ENCODE results near the gene SPEG.
A peak's percentile ranks its signal among the peaks of the same experiment; 100 is the strongest.

Gene SPEG

DNA sequence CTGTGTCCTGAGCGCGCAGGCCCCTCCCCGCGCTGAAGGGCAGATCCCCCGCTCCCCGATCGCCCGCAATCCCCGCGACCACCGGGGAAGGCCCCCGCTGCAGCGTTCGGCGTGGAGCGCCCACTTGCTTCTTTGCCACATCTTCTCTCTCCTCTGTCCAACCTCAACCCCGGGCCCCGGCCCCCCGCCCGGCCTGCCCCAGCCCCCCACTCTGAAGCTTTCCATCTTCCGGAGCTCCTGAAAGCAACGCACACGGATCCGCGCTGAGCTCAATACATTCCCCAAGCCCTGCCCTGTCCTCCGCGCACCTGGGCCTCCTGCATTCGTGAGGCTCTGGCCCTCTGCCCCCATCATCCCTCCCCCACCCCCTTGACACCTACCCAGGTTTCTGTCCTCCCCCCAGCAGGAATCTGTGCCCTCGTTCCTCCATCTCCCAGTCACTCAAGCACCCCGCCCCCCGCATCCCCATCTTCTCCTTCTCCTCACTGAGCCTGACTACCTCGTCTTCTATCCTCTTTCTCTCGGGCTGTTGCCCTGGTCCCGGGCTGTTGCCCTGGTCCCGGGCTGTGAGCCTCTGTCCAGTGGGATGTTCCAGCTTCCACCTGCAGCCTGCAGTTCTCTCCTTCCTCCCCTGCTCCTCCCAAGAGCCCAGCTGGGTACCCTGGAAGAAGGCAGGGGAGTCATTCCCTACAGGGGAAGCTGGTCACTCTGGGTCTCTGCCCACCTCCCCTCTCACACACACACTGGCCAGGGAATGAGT, 7.8 kb downstream of the SPEG start:
- DNase-seq = peak in 5 of 51 donors; percentile 9 to 58 (median 13)

DNA sequence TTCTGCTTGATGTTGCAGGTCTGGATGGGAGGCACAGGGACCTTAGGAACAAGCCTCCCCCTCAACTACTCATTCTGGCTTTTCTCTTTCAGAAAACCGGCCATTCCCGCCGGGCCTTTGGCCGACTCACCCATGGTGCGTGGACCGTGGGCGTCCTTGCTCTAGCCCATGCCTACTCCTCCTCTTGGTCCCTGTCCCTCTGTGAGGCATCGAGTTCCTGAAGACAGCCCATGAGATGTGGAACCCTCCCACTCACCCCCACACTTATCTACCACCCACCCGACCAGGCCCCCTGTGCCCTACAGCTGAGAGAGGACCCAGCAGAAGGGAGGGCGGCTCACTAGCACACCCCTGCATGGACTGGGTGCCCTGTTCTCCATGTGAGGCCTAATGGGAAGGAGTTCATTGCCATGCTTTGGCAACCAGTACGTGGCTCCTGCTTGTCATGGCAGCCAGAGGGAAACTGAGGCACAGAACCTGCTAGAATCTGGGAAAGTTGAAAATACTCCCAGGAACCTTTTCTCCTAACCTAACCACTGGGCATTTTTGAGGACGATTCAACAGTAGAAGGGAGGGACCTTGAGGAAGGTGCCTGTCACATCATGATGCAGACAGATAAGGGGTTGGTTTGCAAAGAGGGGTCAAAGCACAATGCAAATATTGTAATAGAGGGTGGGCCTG, 8.5 kb downstream of the SPEG start:
- no peak for DNase-seq

DNA sequence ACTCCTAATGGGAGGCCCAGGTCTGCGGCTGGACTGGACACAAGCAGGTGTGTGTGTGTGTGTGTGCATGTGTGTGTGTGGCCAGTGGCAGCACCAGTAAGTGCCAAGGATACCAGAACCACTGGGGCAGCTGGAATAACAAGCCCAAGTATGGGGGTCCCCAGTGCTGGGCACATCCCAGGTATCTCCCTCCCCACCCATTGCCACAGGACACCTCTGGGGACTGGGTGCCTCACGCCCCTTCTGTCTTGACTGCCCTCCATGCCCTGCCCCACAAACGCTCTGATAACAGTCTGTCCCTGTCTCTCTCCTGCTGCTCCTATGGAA, 9.0 kb downstream of the SPEG start:
- DNase-seq = no peak

DNA sequence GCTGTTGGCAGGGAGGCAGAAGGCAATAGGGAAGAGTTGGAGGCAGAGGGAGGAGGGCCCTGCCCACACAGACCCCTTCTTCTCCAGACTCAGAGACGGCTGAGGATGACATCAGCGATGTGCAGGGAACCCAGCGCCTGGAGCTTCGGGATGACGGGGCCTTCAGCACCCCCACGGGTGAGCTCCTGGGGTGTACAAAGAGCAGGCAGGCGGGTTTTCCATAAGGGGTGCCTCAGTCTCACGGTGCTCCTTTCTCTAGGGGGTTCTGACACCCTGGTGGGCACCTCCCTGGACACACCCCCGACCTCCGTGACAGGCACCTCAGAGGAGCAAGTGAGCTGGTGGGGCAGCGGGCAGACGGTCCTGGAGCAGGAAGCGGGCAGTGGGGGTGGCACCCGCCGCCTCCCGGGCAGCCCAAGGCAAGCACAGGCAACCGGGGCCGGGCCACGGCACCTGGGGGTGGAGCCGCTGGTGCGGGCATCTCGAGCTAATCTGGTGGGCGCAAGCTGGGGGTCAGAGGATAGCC, 10.0 kb downstream of the SPEG start:
- peak in 3 of 51 donors; percentile 35 to 49 (median 41) for DNase-seq

DNA sequence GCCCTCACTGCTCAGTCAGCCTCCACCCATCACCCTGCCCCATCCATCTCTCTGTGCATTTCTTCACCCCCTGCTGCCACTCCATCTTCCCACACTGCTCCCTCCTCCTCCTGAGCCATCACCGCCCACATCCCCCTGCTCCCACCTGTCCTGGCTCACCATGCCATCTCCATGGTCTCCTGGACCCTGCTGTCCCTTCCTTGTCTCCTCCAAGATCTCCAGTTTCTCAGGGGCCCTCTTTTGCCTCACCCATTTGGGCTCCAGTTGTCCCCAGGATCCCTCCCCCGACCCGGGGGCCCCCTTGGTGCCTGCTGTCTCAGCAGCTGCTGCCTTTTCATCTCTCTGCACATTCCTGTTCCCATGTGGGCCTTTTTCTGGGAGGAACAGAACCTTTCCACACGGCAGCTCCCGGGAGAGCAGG, 10.6 kb downstream of the SPEG start:
- DNase-seq = peak in 2 of 51 donors; percentile 9 to 29

DNA sequence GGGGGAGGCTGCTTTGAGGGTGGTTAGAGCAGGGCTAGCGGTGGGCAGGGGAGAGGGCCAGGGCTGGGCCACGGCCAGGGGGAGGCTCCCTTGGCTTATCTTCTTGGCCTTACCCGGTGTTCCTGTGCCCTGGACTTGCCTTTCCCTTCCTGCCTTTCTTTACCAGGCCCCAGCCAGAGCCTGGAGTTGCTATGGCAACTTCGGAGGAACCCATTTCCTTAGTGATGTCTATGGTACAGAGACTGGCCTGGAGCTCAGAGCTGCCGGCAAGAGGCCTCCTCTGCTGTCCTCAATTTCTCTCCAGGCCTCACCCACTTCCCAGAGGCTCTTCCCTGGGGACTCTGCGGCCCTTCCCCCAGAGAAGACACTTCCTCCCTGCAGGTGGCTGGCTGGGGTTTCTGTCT, 11.5 kb downstream of the SPEG start:
- peak in 22 of 51 donors; percentile 10 to 66 (median 33) for DNase-seq

DNA sequence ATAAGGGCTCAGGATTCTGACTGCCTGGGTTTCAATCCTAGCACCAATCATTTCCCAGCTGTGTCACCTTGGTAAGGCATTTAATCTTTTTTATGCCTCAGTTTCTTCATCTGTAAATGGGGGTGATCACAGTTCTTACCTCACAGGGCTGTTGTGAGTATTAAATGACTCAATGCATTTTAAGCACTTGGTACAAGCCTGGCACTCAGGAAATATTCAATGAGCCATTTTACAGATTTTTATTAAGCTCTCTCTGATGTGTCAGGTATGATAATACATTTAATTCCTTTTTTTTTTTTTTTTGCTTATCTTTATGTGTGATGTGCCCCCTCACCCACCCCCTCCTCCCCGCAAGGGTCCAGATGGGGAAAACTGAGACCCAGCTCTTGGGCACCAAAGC, 12.0 kb downstream of the SPEG start:
- no peak for DNase-seq

DNA sequence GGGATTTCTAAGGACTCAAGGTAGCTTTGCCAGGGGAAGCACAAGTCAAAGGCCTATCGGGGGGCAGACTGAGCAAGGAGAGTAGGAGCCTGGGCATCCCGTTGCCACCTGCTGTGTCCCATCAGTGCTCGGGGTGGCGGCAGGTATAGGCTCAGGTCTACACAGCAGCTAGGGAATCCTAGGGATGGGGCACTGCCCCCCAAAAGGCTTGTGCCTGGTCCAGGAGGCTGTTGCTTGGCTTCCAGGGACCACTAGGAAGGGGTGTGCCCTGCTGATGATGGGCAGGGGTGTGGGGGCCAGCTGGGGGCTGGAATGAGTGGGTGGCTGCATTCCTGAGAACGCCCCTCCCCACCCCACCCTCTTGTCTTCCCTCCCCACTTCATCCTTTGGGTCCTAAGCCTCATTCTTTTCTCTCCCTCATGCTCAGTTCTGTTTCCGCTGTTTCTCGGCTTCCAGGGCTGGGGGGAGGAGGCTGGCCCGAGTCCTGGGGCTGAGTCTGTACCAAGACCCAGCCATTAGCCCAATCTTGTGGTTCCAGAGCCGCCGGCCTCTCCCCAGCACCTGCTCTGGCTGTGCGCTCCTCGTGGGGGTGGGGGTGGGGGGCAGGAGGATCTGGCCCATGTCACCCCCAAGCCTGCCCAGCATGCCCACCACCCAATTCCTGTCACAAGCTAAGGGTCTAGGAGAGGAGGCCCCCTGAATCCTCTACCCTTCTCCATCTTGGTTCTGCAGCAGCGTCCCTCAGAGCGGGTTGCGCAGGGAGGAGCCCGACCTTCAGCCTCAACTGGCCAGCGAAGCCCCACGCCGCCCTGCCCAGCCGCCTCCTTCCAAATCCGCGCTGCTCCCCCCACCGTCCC, 12.8 kb downstream of the SPEG start:
- peak in 1 of 51 donors; percentile 4 for DNase-seq

DNA sequence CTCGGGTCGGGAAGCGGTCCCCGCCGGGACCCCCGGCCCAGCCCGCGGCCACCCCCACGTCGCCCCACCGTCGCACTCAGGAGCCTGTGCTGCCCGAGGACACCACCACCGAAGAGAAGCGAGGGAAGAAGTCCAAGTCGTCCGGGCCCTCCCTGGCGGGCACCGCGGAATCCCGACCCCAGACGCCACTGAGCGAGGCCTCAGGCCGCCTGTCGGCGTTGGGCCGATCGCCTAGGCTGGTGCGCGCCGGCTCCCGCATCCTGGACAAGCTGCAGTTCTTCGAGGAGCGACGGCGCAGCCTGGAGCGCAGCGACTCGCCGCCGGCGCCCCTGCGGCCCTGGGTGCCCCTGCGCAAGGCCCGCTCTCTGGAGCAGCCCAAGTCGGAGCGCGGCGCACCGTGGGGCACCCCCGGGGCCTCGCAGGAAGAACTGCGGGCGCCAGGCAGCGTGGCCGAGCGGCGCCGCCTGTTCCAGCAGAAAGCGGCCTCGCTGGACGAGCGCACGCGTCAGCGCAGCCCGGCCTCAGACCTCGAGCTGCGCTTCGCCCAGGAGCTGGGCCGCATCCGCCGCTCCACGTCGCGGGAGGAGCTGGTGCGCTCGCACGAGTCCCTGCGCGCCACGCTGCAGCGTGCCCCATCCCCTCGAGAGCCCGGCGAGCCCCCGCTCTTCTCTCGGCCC, 13.6 kb downstream of the SPEG start:
- no peak for DNase-seq

DNA sequence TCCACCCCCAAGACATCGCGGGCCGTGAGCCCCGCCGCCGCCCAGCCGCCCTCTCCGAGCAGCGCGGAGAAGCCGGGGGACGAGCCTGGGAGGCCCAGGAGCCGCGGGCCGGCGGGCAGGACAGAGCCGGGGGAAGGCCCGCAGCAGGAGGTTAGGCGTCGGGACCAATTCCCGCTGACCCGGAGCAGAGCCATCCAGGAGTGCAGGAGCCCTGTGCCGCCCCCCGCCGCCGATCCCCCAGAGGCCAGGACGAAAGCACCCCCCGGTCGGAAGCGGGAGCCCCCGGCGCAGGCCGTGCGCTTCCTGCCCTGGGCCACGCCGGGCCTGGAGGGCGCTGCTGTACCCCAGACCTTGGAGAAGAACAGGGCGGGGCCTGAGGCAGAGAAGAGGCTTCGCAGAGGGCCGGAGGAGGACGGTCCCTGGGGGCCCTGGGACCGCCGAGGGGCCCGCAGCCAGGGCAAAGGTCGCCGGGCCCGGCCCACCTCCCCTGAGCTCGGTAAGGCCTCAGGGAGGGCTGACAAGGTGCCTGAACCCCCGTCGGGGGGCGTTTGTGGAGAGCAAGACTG, 14.2 kb downstream of the SPEG start:
- no peak for DNase-seq

DNA sequence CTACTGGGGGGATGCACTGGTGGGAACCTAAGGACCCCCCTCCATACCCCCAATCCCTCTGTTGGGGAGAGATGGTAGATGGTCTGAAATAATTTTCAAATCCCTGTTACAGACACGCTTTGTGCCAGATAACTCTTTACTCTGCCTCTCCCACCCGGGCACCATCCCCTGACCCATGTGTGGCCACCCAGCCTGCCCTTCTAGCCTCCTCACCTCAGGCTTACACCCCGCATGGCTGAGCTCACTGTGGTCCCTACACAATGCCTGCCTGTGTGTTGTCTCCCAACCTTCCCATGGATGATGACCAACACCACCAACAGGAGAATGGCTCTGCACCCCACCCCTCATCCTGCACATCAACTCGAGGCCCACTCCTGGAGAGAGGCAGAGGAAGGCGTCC, 15.0 kb downstream of the SPEG start:
- DNase-seq = no peak

DNA sequence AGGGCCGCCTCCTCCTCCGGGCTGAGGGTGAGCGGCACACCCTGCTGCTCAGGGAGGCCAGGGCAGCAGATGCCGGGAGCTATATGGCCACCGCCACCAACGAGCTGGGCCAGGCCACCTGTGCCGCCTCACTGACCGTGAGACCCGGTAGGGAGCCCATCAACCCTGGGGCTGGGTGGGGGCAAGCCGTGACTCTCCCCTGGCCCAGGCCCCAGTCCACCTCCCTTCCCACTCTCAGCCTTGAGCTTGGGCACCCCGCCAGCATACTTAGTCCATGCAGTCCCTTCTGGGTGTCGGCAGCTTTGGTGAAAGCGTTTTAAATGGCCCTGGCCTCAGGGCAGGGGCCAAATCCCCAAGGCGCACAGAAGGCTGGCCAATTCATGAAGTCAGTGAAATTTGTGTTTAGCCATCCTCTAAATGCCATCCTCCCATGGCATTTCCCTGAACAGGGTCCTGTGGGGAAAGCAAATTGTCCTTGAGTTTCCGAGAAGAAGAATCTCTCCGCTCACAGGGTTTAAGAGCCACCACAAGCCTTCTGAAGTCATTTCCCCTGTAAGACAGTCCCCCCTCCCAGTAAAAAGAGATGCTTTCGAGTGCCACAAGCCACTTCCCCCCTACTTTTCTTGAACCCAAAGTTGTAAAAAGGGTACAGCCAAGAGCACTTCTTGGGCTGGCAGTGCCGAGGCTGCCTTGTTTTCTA, 17.2 kb downstream of the SPEG start:
- DNase-seq = peak in 19 of 51 donors; percentile 5 to 50 (median 23)

DNA sequence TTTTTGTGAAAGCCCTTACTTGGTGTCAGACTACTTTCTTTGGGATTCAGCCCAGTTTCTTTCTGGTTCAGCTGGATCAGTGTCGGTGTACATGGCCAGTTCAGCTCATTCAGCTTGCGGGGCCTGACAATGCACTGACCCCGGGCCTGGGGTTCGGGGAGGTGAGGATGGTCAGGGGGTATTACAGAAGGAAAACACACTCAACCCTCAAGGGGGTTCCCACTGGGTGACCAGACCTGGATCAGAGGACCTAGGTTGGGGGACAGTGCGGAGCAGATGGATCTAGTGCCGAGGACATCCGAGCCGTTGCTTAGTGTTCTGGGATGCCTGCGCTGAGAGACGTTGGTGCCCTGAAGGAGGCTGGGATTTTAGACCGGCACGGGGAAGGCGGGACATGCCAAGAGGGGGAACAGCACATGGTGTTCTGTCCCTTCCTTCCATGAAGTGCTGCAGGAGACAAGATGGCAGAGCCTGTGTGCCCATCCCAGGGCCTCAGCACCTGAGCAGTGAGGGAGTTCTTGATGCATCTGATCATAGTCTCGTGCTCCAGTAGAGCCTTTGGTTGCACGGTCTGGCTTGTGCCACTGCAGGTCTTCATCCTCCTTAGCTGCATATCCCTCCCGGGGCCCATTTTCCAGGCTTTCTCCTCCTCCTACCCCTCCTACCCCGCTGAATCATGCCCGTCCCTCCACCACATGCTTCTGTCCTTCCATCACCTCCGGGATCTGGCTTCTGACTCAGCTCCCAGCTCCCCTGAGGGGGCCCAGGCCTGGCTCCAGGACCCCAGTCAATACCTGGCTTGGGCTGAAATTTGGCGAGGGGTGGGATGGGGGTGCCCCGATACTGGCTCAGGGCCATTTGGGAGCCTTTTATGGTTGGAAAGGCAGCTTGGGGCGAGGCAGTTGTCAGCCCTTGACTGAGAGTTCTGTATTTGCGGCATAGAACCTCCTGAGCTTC, 18.0 kb downstream of the SPEG start:
- peak in 30 of 51 donors; percentile 4 to 83 (median 38) for DNase-seq

DNA sequence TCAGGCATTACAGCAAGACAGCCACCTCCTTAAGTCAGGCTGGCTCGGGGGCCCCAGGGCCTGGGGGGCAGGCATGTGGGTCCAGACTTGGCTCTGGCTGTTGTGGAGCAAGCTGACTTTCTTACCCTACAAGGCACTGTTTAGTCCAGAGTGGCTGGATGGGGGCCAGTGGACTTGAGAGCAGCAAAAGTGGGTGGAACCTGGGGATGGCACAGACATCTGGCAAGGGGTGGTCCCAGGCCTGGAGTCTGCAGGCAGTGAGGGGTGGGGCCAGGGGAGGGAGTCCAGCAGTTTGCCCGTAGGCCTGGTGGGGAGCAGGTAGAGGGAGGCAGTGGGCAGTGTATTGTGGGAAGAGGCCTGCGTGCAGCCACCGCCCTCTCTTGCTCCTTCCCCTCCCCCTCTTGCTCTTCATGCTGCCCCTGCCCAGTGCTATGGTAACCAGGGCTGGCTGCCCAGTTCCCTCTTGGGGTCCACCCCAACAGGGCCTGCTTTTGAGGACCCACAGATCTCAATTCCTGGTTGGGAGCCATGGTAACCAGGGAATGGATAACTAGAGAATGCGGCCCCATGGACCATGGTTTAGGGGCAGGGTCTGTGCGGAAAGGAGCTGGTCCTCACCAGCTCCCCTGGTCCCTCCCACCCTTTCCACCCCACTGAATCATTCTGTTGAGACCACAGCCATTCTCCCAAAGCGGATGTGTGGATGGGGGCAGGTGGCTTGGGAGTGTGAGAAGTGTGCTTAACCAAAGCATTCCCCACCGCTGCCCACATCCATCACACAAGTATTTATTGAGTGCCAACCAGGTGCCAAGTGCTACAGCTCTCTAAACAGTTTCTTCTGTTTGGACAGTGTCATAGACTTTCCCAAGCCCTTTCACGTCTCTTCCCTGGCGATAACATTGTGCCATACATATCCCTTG, 19.3 kb downstream of the SPEG start:
- DNase-seq = peak in 19 of 51 donors; percentile 3 to 56 (median 21)

DNA sequence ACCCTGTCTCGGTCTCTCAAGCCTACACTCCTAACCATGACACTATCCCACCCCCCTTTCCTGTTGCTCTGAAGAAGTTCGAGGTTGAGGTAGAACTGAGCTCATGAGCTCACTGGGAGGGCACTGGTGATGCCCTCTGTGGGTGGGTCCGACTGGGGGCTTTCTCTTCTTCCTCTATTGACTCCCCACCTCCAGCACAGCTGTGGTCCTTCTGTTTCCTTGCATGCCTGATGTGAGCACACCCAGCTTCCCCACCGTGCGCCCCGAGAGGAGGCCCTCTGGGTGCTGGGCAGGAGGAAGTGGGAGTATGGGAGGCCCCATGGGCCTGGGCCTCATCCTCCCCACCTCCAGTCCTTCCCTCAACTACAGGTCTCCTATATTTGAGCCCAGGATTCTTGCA, 20.9 kb downstream of the SPEG start:
- DNase-seq = no peak

DNA sequence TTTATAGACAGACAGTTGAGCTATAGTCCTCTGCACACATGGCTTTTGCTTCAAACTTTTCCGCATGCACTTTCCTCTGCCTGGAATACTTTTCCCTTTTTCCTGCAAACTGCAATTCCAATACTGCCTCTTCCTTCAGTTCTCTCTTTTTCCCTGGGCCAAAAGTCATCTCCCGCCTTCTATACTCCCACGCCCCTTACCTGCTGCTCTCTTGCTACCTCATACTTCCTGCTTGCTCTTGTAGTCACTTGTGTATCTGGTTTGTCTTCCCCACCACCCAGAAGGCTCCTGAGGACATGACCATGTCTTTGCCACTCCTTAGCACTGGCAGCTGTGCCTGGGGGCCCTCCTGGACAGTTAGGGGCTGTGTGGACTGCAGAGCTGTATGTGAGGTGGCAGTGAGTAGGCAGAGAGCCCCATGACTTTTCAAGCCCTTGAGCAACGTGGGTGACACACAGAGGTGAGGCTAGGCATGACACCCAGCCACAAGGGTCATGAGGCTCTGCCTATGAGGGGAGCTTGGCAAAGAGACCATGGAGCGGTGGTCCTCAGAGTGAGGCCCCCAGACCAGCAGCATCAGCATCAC, 23.2 kb downstream of the SPEG start:
- DNase-seq = no peak

DNA sequence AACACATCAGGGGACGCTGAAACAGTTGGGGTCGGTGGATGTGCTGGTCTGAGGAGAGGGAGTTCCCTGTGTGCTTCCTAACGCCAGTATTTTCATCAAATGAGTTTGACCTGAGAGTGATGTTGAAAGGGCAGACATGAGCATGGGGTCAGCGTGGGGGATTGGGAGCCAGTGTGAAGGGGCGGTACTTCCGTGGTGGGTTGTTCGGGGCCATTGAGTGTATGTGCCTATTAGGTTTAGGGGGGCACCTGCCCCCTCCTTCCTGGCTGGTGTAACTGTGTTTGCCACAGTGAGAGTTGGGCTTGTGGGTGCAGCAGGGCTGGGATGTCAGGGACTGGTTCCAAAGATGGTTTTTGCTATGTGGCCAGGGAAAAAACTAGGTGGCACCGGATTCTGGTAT, 24.4 kb downstream of the SPEG start:
- no peak for DNase-seq

Data from hypothalamus (tissue), 51 donors.